Measurements from ENCODE around the gene BTBD19.
"Not testable (repeated sequence)": the region's sequence is repeated elsewhere in the genome, so short reads cannot be mapped to it uniquely, and the experiment has no call there.

BTBD19 gene

GRCh38 chr1:44819608-44820327 is 11.4 kb downstream of the BTBD19 start:
- H3K36me3 Mint-ChIP-seq (ENCODE audit: low read depth): peaks cover 11% of the 10 kb centered on the region
- no peak for TF ChIP-seq CTCF (IDR thresholded peaks at IDR 0.05; ENCODE audit: unreplicated experiment in 3 of 3)
- peak overlapping the region; percentile 100 for H3K27ac Mint-ChIP-seq
- peaks cover 36% of the 10 kb centered on the region for H3K4me1 Mint-ChIP-seq
- H3K9me3 Mint-ChIP-seq: no peaks in the 10 kb centered on the region
- peak overlapping the region; percentile 87 to 90 (median 88) for H3K4me3 Mint-ChIP-seq
- peaks cover 4% of the 10 kb centered on the region for H3K27me3 Mint-ChIP-seq (ENCODE audit: low read depth)

DNA sequence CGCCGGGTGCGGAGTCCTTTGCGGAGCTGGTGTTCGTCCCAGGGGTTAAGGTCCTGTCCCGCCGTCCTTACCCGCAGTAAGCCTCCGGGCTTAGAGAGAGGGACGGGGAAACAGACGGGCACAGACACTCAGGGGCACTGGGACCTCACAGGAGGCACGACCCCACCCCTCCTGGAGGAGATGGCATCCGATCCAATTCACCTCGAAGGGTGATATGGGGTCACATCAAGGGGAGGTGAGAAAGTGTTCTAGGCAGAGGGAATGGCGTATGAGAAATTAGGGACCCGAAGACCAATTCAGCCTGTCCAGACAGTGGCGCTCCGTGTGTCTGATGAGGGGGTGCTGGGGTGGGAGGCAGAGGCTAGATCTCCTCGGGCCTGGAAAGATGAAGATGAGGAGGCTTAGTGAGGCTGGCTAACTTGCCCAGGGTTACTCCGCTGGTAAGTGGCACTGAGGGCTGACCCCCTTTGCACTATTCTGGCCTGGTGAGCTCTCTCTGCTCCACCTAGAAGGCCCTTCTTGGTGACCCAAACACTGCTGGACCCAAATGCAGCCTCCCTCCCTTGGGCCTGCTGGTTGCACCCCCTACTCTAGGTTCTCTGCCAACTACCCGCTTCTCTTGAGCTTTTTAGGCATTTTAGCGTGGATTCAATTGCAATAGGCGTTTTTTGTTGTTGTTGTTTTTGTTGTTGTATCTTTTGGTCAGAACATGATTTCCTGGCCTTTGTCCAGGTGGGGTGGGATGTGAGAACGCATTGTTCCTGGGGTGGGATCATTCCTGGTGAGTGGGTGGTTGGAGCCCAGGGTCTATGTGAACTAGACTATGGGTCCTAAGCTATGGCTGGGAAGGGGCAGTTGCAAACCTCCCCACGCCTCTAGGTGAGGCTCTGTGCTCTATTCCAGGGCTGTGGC is 12.3 kb downstream of the BTBD19 start:
- peaks cover 3% of the 10 kb centered on the region for H3K36me3 Mint-ChIP-seq (ENCODE audit: low read depth)
- H3K27ac Mint-ChIP-seq: peak overlapping the region; percentile 100
- TF ChIP-seq CTCF (IDR thresholded peaks at IDR 0.05; ENCODE audit: unreplicated experiment in 3 of 3): no peak
- no peaks in the 10 kb centered on the region for H3K9me3 Mint-ChIP-seq
- peaks cover 29% of the 10 kb centered on the region for H3K4me1 Mint-ChIP-seq
- H3K27me3 Mint-ChIP-seq (ENCODE audit: low read depth): peaks cover 4% of the 10 kb centered on the region
- peak overlapping the region; percentile 87 to 90 (median 88) for H3K4me3 Mint-ChIP-seq

DNA sequence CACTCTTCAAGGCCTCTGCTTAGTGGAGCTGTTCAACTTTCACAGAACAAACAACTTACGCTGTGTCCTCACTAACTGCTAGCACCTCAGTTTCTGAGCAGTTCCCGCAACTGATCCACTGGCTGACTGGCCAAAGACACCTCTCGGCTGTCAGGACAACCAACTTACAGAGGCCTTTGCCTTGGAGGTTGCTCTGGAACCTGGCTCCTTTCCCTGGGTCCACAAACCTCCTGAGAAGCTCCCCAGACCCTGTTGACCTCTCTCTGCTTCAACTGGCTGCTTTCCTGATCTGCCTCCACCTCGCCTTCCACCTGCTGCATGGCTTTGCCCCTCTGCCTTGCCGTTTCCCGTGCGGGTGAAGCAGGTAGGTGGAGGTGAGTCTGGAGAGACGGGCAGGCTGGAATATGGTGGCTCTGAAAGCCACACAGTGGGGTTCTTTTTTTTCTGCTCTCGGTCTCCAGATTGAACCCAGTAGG is 13.0 kb downstream of the BTBD19 start:
- peaks cover 4% of the 10 kb centered on the region for H3K27me3 Mint-ChIP-seq (ENCODE audit: low read depth)
- no peaks in the 10 kb centered on the region for H3K9me3 Mint-ChIP-seq
- H3K27ac Mint-ChIP-seq: peak overlapping the region; percentile 100
- H3K4me1 Mint-ChIP-seq: peaks cover 29% of the 10 kb centered on the region
- no peak for TF ChIP-seq CTCF (IDR thresholded peaks at IDR 0.05; ENCODE audit: unreplicated experiment in 3 of 3)
- no peaks in the 10 kb centered on the region for H3K36me3 Mint-ChIP-seq (ENCODE audit: low read depth)
- H3K4me3 Mint-ChIP-seq: peak overlapping the region; percentile 87 to 90 (median 88)

- peaks cover 29% of the 10 kb centered on the region for H3K4me1 Mint-ChIP-seq
- H3K4me3 Mint-ChIP-seq: no peak overlapping the region
- H3K27me3 Mint-ChIP-seq (ENCODE audit: low read depth): peaks cover 4% of the 10 kb centered on the region
- no peak for TF ChIP-seq CTCF (IDR thresholded peaks at IDR 0.05; ENCODE audit: unreplicated experiment in 3 of 3)
- no peaks in the 10 kb centered on the region for H3K9me3 Mint-ChIP-seq
- H3K36me3 Mint-ChIP-seq (ENCODE audit: low read depth): no peaks in the 10 kb centered on the region
- peak overlapping the region in 1 of 3 experiments; percentile 100 for H3K27ac Mint-ChIP-seq
Observed at GRCh38 chr1:44822131-44822701, 13.9 kb downstream of the BTBD19 start.

DNA sequence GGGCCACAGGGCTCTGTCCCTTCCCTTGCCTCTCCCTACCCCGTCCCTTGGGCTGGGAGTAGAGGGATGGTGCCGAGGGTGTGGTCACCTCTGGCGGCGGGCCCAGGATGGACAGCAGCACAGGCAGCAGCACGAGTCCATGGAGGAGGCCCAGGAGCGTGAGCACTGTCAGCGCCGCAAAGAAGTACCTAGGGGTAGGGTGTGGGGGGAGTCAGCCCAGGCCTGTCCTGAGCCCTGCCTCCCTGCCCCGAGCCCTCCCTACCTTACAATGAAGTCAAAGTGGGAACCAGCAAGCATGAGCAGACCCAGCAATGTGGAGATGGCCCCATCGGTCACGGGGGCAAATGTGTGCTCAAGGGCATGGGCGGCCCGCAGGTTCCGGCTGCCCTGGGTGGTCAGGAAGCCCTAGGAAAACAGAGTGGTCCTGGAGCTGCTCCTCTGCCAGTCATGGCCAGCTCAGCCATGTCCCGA is 14.7 kb downstream of the BTBD19 start:
- no peaks in the 10 kb centered on the region for H3K9me3 Mint-ChIP-seq
- H3K4me3 Mint-ChIP-seq: no peak overlapping the region
- peaks cover 27% of the 10 kb centered on the region for H3K4me1 Mint-ChIP-seq
- peaks cover 2% of the 10 kb centered on the region for H3K27me3 Mint-ChIP-seq (ENCODE audit: low read depth)
- TF ChIP-seq CTCF (IDR thresholded peaks at IDR 0.05; ENCODE audit: unreplicated experiment in 3 of 3): no peak
- no peaks in the 10 kb centered on the region for H3K36me3 Mint-ChIP-seq (ENCODE audit: low read depth)
- no peak overlapping the region for H3K27ac Mint-ChIP-seq

GRCh38 chr1:44824392-44824791 is 16.1 kb downstream of the BTBD19 start:
- not testable (repeated sequence) for H3K36me3 Mint-ChIP-seq (ENCODE audit: low read depth); H3K4me3 Mint-ChIP-seq; H3K27me3 Mint-ChIP-seq (ENCODE audit: low read depth); H3K27ac Mint-ChIP-seq; H3K9me3 Mint-ChIP-seq
- peaks cover 21% of the 10 kb centered on the region for H3K4me1 Mint-ChIP-seq
